NCI-H2081 treated with DMSO at 0.1 percent for 48 hours (cell line): ENCODE measurements around the gene ABCA7.

Experiments used
- DNase-seq: peaks from one replicate; lab custom pipeline; 2025; lab: John Stamatoyannopoulos, UW

ABCA7 gene

GRCh38 chr19:1002600-1002999, 37.3 kb upstream of the ABCA7 start:
- no peak for DNase-seq

GRCh38 chr19:1003283-1003682, 36.6 kb upstream of the ABCA7 start:
- DNase-seq, result no peak

DNA sequence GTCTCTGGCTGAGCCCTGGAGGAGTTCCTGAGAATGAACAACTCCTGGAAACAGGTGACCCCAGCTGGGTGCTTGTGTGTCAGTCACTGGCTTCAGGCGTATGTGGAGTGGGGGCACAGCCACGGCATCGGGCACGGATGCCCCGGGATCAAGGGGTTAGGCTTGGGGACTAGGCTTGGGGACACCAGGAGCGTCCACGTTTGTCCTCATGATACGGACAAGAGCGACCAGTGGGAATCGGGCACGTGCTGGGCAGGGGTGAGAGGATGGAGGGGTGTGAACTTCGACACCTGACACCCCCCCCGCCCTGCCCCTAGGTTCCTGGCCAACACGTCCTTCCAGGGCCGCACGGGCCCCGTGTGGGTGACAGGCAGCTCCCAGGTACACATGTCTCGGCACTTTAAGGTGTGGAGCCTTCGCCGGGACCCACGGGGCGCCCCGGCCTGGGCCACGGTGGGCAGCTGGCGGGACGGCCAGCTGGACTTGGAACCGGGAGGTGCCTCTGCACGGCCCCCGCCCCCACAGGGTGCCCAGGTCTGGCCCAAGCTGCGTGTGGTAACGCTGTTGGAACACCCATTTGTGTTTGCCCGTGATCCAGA, 35.6 kb upstream of the ABCA7 start:
- DNase-seq, result no peak

DNA sequence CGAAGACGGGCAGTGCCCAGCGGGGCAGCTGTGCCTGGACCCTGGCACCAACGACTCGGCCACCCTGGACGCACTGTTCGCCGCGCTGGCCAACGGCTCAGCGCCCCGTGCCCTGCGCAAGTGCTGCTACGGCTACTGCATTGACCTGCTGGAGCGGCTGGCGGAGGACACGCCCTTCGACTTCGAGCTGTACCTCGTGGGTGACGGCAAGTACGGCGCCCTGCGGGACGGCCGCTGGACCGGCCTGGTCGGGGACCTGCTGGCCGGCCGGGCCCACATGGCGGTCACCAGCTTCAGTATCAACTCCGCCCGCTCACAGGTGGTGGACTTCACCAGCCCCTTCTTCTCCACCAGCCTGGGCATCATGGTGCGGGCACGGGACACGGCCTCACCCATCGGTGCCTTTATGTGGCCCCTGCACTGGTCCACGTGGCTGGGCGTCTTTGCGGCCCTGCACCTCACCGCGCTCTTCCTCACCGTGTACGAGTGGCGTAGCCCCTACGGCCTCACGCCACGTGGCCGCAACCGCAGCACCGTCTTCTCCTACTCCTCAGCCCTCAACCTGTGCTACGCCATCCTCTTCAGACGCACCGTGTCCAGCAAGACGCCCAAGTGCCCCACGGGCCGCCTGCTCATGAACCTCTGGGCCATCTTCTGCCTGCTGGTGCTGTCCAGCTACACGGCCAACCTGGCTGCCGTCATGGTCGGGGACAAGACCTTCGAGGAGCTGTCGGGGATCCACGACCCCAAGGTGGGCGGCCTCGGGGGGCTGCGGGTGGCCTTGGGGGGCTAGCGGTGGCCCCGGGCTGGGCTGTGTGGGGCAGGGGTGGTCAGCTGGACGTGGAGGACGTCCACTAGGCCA, 34.9 kb upstream of the ABCA7 start:
- DNase-seq, result no peak

GRCh38 chr19:1006711-1007398, 33.1 kb upstream of the ABCA7 start:
- DNase-seq, result no peak

DNA sequence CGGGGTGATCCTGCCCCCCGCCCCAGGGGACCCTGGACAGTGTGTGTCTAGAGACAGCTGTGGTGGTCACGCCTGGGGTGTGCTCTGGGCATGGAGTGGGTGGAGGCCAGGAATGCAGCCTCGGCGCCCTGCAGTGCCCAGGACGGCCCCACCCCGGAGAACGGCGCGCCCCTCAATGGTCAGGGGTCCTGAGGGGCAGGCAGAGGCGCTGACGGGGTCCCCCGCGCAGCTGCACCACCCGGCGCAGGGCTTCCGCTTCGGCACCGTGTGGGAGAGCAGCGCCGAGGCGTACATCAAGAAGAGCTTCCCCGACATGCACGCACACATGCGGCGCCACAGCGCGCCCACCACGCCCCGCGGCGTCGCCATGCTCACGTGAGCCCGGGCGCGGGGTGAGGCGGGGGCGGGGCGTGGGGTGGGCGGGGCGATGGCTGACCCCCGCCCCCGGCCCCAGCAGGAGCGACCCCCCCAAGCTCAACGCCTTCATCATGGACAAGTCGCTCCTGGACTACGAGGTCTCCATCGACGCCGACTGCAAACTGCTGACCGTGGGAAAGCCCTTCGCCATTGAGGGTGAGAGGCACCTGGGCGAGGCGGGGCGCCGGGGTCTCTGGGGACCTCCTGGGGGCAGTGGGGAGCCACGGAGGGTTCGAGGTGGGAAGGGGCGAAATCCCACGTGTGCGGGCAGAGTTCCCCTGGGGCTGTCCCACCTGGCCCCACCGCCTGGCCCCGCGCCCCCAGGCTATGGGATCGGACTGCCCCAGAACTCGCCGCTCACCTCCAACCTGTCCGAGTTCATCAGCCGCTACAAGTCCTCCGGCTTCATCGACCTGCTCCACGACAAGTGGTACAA, 32.3 kb upstream of the ABCA7 start:
- no peak for DNase-seq

DNA sequence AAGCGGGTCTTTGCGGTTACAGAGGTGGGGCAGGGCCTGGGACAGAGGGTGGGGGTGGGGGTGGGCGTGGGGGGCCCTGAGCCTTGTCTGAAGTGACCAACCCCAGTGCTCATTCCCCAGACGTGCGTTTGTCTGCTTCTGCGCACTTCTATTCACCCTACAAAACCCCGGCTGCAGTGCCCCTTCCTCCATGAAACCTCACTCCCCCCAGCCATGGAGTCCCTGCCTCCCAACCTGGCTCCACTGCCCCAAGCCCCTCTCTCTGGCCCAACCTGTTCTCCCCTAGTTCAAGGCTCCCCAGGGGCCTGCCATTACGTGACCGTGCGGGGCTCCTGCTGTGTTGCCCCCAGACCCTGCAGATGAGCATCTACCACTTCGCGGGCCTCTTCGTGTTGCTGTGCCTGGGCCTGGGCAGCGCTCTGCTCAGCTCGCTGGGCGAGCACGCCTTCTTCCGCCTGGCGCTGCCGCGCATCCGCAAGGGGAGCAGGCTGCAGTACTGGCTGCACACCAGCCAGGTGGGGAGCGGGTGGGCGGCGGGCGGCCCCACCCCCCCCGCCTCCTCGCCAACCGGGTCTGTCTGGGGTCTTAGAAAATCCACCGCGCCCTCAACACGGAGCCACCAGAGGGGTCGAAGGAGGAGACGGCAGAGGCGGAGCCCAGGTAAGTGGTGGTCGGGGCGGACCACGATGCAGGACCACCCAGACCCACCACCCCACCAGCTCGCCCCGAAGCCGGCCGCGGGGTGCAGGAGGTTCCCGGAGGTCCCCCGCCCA, 31.5 kb upstream of the ABCA7 start:
- no peak for DNase-seq

- no peak for DNase-seq
Observed at GRCh38 chr19:1009041-1009980, 30.6 kb upstream of the ABCA7 start.

DNA sequence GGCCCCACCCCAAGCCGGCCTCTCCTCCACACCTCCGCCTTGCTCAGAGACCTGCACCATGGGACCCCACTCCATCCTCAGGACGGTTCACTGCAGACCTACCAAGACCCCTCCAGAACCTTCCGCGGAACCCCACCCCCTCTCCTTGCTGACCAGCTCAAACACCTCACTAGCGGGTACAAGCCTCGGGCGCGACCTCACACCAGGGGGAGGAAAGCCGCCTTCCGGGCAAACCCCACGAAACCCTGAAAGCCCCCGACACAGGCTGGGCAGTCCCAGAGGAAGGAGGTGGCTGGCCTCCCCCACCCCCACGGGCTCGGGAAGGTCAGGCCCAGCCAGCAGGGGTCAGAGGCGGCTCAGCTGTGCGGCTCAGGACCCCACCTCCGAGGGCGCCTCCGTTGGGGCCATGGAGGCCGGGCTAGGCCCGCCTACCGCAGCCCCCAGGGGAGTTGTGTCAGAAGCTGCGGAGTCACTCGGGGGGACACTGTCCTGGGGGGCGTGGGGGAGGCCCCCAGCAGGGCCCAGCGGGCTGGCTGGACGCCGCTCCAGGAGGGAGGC, 29.8 kb upstream of the ABCA7 start:
- no peak for DNase-seq

- no peak for DNase-seq
Observed at GRCh38 chr19:1010586-1011510, 29.1 kb upstream of the ABCA7 start.

- no peak for DNase-seq
Observed at GRCh38 chr19:1011831-1012333, 28.0 kb upstream of the ABCA7 start.

DNA sequence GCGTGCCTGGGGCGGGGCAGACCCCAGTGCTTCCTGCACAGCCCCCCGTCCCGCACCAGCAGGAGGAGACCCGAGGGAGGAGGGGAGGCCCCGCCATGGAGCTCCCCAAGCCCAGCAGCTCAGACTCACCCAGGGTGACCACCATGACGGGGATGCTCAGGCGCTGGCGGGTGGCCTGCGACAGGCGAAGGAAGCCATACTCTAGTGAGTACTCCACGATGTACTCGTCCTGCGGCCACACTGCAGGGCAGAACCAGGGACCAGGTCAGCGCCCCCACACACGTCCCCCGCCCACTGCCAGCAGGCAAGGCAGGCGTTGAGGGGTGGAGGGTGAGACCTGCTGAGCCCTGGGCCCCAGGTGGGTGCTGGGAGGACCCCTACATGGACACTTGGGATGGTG, 27.6 kb upstream of the ABCA7 start:
- no peak for DNase-seq

DNA sequence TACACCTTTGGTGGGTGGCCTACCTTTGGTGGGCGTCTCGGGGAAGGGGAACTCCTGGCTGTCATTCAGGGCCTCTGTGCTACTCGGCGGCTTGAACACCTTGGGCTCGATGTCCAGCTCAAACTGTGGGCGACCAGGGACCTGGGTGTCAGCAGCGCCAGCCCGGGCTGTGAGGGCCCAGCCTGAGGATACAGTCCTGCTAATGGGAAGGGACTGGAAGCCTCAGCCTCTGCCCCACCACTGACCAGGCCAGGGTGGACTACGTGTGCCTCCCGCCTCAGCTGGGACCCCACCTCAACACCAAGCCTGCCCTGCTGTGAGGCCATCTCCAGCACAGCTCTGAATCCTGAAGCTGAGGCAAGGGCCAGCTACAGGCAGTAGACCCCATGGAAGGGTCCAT, 26.7 kb upstream of the ABCA7 start:
- DNase-seq, result no peak

- DNase-seq, result no peak
Observed at GRCh38 chr19:1014161-1015060, 25.5 kb upstream of the ABCA7 start.

DNA sequence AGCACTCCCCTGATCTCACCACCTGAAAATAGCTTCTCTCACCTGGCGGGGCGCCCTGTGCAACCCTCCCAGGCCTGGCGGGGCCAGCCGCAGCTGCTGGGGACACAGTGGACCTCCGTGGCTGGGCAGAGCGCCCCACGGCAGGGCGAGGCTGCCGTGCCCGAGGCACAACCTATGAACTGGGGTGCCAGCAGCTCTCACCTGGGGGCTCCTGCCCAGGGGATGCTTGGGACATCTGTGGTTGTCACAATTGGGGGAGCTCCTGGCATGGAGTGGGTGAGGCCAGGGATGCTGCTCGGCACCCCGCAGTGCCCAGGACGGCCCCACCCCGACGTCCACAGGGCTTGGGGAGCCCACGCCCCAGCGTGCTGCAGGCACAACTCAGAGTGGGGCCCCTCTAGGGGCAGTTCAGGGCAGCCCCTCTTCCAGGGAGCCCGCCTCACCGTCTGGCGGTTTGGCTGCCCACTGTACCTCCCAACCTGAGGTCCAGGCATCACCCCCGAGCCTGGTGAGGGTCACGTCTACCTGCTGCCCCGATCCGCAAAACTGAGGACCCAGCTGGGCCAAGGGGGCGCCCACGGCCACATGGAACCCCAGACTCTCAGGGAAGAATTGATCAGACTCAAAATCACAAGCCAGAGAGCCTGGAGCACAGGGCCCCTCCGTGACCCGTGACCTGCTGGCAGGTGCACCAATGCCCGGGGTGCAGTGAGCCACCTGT, 24.7 kb upstream of the ABCA7 start:
- no peak for DNase-seq

DNA sequence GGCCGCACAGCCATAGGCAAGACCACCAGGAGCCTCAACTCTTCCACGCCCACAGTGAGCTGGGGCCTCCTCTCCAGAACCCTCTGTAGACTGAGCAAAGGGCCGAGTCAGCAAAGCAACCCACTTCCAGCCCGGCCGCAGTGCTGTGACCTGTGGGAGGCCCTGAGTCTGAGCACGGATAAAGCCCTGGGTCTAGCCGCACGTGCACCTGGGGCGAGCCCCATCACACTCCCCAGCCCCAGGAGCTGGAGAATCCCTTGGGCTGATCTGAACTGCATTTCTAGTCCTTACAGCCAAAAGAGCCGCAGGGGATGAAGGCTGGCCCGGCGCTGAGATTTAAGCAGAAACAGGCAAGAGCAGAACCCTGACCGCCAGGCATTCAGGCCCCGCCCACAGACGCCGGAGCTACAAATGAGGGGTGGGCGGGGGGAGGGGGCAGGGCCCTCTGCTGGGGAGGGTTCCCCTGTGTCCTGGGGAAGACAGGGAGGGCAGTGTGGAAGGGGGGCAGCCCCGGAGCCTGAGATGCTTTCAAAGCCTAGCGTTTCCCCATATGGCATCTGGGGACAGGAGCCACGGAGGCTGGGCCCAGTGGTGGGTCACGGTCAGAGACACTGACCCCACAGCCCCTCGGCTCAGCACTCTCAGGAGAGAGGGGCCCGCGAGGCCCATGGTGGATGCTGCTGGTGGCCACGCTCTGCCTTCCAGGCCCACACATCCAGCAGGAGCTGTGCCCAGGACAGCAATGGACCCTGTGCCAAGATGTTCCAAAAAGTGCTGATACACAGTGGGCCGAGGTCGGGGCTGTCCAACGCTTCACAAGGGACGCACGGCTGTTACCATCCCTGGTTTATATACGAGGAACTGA, 23.9 kb upstream of the ABCA7 start:
- no peak for DNase-seq
